Measurements from ENCODE around the gene TRIM8. TPM values are rescaled to one million over a fixed set of nuclear protein-coding genes. Genes with fewer than 3 reads are reported as not detected.
A peak's percentile ranks its signal among the peaks of the same experiment; 100 is the strongest.

TRIM8 gene
- total RNA-seq, 2 donors from 2014 or later = 106 to 125 TPM

DNA sequence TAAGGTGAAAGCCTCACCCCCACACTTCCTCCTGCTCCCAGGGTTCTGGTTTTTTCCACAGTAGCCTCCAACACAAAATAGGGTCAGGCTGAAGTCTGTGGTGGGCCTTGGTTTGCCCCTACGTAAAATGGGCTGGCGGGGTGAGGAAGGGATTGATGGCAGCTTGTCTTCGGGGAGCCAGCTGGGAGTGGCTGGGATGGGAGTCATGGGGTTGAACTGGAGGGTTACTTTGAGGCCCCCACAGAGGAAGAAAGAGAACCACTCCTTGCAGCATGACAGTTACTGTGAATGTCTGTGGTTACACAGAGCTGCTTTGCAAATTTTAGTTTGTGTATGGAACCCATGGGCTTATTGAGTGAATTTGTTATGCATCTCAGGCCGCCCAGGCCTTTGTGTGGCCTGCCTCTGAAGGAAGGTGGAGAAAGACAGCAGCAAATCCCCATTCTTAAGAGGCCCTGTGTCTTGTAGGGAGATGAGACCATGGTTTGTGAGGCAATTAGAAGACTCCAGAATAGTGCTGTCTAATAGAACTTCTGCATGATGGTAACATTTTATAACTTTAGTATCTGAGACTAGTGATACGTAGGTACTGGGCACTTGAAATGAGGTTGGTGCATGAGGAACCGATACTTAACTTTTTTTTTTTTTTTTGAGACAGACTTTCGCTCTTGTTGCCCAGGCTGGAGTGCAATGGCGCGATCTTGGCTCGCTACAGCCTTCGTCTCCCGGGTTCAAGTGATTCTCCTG, 8.1 kb downstream of the TRIM8 start:
- TF ChIP-seq, protein P1, sequence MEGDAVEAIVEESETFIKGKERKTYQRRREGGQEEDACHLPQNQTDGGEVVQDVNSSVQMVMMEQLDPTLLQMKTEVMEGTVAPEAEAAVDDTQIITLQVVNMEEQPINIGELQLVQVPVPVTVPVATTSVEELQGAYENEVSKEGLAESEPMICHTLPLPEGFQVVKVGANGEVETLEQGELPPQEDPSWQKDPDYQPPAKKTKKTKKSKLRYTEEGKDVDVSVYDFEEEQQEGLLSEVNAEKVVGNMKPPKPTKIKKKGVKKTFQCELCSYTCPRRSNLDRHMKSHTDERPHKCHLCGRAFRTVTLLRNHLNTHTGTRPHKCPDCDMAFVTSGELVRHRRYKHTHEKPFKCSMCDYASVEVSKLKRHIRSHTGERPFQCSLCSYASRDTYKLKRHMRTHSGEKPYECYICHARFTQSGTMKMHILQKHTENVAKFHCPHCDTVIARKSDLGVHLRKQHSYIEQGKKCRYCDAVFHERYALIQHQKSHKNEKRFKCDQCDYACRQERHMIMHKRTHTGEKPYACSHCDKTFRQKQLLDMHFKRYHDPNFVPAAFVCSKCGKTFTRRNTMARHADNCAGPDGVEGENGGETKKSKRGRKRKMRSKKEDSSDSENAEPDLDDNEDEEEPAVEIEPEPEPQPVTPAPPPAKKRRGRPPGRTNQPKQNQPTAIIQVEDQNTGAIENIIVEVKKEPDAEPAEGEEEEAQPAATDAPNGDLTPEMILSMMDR (IDR thresholded peaks at IDR 0.05) = no peak
- no peak overlapping the region for H3K4me3 ChIP-seq
- no peaks in the 10 kb centered on the region for H3K9me3 ChIP-seq
- H3K27me3 ChIP-seq = no peaks in the 10 kb centered on the region
- H3K36me3 ChIP-seq = peaks cover 50% of the 10 kb centered on the region
- peak overlapping the region in 1 of 2 donors; percentile 1 for H3K27ac ChIP-seq
- peaks cover 0 to 68% of the 10 kb centered on the region in 2 donors for H3K4me1 ChIP-seq
- no peak for DNase-seq (ENCODE audit: low spot score)

DNA sequence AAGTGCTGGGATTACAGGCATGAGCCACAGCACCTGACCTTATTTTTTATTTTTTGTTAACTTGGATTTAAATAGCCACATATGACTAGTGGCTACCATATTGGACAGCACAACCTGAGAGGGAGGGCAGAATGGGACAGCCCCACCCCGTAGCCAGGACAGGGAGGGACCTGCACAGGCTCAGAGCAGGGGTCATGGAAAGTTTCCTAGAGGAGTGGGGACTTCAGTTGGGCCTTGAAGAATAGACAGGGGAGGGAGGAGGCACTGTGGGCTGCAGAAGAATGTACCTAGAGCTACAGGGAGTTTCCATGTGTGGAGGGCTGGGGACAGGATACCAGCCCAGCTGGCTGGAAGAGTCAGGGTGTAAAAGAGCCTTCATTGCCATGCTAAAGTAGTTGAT, 8.8 kb downstream of the TRIM8 start:
- TF ChIP-seq, protein P1 (IDR thresholded peaks at IDR 0.05) = no peak
- H3K4me3 ChIP-seq = no peak overlapping the region
- peaks cover 0 to 68% of the 10 kb centered on the region in 2 donors for H3K4me1 ChIP-seq
- DNase-seq (ENCODE audit: low spot score) = no peak
- H3K27me3 ChIP-seq = no peaks in the 10 kb centered on the region
- H3K27ac ChIP-seq = peak overlapping the region in 1 of 2 donors; percentile 11
- peaks cover 57% of the 10 kb centered on the region for H3K36me3 ChIP-seq
- H3K9me3 ChIP-seq = no peaks in the 10 kb centered on the region

DNA sequence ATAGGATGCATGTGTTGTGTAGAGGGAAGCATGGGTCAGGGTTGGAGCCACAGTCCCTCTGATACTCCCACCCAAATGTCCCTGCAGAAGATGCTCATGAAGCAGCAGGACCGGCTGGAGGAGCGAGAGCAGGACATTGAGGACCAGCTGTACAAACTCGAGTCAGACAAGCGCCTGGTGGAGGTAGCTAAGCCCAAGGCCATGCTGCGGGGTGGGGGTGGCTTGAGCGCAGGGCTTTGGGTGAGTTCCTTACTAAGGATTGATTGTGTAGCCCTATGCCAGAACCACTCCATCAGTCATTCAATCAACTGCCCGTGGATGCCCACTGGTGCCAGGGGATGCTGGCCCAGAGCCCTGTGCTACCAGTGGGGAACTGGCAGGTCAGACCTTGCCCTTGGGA, 10.3 kb downstream of the TRIM8 start:
- TF ChIP-seq, protein P1 (IDR thresholded peaks at IDR 0.05) = no peak
- Histone ChIP-seq H3K9me3 (no peaks in the 10 kb centered on the region), H3K36me3 (peaks cover 64% of the 10 kb centered on the region), H3K4me1 (peaks cover 0 to 58% of the 10 kb centered on the region in 2 donors), H3K4me3 (no peak overlapping the region), H3K27me3 (no peaks in the 10 kb centered on the region), H3K27ac (no peak overlapping the region)
- DNase-seq (ENCODE audit: low spot score) = no peak

DNA sequence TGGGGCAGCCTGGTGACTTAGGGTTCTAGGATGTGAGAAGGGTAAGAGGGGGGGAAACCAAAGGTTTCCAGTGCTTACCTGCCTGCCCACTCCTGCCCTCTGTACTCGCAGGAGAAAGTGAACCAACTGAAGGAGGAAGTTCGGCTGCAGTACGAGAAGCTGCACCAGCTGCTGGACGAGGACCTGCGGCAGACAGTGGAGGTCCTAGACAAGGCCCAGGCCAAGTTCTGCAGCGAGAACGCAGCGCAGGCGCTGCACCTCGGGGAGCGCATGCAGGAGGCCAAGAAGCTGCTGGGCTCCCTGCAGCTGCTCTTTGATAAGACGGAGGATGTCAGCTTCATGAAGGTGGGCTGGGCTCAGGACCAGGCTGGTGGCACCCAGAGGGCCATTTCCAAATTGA, 10.7 kb downstream of the TRIM8 start:
- Histone ChIP-seq H3K4me3 (no peak overlapping the region), H3K36me3 (peaks cover 64% of the 10 kb centered on the region), H3K9me3 (no peaks in the 10 kb centered on the region), H3K4me1 (peaks cover 0 to 54% of the 10 kb centered on the region in 2 donors), H3K27ac (no peak overlapping the region), H3K27me3 (no peaks in the 10 kb centered on the region)
- TF ChIP-seq, protein P1 (IDR thresholded peaks at IDR 0.05) = no peak
- DNase-seq (ENCODE audit: low spot score) = no peak

DNA sequence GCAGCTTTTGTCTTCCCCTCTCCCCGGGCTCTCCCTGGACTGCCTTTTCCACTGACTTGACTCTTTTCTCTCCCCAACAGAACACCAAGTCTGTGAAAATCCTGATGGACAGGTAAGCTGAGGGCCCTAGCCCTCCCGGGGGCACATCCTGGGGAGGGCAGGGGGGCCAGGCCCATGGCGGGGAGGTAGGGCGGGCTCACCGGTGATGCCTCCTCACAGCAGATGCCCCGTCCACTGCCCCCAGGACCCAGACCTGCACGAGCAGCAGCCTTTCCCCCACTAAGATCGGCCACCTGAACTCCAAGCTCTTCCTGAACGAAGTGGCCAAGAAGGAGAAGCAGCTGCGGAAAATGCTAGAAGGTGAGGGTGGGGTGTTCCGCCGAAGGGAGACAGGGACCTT, 11.7 kb downstream of the TRIM8 start:
- Histone ChIP-seq H3K9me3 (no peaks in the 10 kb centered on the region), H3K27me3 (no peaks in the 10 kb centered on the region), H3K27ac (no peak overlapping the region), H3K4me1 (peaks cover 0 to 53% of the 10 kb centered on the region in 2 donors), H3K36me3 (peaks cover 64% of the 10 kb centered on the region), H3K4me3 (no peak overlapping the region)
- no peak for DNase-seq (ENCODE audit: low spot score)
- TF ChIP-seq, protein P1 (IDR thresholded peaks at IDR 0.05) = no peak

All from right atrium auricular region (tissue), 2 donors.